ENCODE data around the gene COQ10B.
A peak's percentile ranks its signal among the peaks of the same experiment; 100 is the strongest.
"Not testable (repeated sequence)": the region's sequence is repeated elsewhere in the genome, so short reads cannot be mapped to it uniquely, and the experiment has no call there.

The COQ10B gene

DNA sequence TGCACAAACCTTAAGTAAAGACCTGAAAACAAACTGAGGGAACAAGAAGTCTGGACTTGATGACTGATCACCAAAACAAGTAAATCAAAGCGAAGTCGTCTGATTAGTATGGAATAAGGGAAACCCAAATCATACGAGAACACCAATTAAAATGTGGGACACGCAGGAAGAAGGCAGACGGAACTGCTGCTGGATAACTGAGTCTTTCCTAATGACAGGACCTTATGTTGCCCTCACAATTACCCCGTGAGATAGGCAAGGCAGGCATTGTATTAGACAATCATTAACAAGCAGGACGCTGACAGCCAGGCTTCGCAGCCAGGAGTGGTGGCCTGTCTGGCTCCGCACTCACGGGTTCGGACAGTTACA, 614 bp upstream of the COQ10B start:
- DNase-seq, result no peak

DNA sequence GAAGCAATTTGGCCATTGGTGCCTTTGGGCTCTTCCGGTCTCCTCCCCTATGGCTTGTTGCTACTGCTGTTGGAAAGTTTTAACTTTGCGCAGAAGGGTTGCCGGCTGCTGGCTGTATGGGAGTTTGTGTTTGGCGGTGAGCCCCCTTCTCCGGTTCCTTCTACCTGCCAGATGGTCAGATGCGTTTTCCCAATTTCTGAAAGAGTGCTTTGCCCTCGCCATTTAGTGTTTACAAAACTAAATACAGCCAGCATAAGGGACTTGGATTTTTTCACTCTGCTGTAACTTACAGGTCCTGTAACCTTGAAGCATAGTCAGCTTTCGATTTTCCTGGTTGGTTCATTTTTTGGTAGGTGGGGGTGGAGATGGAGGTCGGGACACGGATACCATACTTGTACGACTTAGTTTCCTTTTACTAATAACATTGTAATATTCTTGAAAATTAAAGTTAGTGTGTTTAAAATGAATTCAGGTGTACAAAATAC, 604 bp downstream of the COQ10B start:
- no peak for DNase-seq

DNA sequence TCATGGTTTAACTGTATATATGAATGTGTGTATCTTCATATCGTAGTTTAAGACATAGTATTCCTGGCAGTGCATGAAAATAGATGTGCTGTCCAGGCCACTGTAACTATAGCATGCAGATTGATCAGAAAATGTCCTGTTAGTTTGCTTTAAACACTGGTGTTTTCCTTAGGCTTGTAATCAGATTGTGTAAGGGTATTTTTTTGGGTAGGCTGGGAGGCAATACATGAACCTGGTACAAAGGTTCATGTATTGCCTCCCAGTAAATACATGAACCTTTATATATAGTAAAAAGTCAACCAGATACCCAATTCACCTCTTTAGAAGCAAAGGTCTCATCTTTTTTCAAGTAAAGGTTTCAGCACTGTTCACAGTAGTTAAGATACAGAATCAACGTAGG, 1.6 kb downstream of the COQ10B start:
- no peak for DNase-seq

DNA sequence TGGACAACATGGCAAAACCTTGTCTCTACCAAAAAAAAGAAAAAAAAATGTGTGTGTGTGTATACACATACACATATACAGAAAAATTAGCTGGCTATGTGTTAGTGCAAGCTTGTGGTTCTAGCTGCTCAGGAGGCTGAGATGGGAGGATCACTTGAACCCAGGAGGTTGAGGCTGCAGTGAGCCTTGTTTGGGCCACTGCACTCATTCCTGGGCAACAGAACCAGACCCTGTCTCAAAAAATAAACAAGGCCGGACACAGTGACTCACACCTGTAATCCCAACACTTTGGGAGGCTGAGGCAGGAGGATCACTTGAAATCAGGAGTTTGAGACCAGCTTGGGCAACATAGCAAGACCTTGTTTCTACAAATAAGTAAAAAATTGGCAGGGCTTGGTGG, 2.1 kb downstream of the COQ10B start:
- DNase-seq, result no peak

DNA sequence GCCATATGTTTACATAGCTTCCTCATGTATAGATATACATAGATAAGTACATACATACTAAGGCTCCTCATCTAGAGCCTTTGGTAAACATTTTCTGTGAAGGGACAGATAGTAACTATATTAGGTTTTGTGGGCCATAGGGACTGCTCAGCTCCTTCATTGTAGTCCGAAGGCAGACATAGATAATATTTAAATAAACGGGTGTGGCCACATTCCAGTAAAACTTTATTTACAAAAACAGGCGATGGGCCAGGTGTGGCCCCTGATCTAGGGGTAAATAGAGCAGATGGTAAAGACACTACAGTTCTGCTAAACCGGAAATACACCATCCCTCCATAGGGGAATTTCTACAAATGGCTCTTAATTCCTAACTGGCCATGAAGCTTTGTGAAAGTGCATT, 7.3 kb downstream of the COQ10B start:
- no peak for DNase-seq

DNA sequence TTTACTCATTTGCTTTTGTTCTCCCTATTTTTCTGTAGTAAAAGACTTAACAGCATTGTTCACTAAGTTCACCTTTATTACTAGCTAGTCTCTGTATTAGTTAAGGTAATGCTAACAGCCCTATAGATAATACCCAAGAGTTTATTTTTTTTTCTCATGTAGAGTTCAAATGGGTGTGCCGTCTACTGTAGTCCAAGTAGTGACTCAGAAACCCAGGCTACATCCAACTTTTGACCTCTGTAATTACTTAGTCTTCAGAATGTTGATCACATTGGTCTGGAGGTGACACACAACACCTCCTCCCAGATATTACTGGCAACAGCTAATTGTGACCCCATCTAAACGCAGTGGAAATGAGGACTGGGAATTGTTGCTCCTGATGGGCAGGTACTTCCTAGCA, 7.7 kb downstream of the COQ10B start:
- DNase-seq, result no peak

DNA sequence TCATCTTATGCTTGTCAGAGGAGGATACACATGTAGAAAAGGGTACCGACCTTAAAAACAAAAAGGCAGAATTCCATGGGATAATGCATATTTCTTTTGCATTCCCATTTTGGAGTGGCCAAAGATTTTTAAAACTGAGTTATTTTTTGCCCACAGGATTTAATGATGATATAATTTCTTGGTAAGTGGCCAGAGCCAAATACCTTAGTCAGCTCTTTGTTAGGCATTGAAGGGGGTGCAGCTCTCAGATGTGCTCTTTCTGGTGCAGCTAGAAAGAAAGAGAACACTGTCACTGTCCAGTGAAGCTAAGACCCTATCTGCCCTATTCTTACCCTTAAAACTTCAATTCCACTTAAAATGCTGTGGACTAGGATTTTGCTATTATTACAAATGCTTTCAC, 10.8 kb downstream of the COQ10B start:
- DNase-seq, result no peak

DNA sequence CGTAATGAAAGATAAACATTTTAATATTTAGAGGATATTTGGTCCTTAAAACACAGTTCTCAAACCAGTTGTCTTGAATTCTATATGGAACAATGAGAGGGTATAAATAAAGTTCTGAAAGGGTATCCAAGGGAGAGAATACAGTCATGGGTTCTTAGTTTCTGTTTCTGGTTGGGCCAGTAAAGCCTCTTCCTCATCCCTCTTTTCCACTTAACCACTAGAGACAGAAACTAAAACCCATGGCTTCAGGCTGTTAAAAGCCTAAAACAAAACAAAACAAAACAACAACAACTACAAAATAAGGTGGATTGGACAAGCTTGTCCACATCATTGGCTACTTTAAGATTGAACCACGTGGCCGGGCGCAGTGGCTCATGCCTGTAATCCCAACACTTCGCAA, 18.8 kb downstream of the COQ10B start:
- DNase-seq, result no peak

DNA sequence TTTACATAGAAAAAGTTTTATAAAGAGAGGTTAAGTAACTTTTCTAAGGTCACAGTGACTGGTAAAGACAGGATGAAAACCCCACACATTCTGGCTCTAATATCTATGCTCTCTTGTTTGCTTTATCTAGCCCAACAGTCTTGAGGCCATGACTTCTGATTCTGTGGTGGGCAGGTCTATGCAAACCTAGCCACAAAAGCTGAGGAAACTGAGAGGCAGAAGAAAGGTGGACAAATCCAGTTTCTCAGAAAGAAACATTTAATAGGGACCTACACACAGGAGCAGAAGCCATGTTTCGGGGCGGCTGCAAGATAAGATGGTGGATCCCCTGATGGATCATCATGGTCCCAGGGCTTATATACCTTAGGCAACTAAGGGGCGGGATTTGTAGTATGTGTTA, 24.4 kb downstream of the COQ10B start:
- no peak for DNase-seq

DNA sequence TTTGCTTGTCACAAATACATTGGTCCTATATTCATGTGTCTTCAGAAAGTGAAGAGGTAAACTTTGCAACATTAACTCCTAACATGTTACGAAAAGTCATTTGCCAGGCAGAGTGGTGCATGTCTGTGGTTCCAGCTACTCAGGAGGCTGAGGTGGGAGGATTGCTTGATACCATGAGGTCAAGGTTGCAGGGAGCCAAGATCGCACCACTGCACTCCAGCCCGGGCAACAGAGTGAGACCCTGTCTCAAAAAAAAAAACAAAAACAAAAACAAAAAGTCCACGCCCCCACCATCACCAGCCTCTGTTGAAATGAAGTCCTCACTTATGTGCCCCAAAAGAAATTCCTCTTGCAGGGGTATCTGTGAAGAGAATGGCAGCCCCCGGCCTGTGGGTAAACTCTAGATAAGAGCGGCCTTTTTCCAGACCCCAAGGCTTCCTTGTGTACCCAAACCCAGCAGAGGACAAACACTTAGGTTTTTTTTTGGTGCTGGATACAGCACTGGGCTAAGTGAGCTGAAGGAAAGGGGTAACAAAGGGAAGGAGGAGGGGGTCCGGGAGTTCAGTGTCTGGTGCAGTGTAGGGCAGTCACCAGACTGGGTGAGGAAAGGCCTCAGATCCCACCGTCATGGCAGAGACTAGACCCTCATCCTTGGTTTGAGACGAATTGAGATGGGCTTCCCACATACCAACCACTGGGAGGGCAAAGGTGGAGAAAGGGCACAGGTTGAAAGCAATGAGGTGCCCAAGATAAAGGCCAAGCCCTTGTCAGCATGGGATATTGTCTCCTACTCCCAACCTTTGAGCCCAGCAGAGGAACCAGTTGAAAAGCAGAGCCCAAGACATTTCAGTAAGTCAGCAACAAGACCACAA, 27.0 kb downstream of the COQ10B start:
- DNase-seq, result no peak

DNA sequence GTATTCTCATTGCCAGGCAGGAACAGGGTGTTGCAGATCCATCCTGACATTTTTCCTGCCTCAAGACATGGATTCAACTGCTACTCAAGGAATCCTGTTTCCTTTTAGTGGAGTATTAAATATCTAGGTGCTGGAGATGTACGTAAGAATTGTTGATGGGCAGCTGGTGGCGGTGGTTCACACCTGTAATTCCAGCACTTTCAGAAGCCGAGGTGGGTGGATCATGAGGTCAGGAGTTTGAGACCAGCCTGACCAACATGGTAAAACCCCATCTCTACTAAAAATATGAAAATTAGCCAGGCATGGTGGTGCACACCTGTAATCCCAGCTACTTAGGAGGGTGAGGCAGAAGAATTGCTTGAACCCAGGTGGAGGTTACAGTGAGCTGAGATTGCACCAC, 30.9 kb downstream of the COQ10B start:
- DNase-seq, result not testable (repeated sequence)

DNA sequence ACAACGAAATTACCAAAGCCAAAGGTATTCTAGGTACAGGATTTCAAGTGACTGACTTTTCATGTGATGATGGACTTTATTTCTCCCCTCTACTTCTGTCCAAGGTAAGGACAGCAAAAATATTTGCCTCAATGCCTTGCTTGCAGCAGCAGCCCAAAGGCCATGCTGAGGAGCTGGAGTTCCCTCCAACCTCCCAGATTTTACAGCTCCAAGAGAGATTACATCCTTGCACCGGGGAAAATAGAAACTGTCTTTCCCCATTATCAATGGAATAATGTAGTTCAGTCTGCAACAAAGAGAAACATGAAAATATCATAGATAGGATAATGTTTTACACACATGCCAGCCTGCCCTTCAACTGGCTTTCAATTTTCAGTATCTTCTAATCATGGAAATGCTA, 32.8 kb downstream of the COQ10B start:
- DNase-seq, result no peak

DNA sequence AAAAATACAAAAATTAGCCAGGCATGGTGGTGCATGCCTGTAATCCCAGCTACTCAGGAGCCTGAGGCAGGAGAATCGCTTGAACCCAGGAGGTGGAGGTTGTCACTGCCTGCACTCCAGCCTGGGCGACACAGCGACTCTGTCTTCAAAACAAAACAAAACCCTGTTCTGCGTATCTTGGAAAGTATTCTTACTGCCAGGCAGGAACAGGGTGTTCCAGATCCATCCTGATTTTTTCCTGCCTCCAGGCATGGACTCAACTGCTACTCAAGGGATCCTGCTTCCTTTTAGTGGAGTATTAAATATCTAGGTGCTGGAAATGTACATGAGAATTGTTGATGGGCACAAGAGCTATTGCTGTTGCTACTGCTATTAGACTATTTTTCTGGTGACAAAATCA, 34.0 kb downstream of the COQ10B start:
- no peak for DNase-seq

DNA sequence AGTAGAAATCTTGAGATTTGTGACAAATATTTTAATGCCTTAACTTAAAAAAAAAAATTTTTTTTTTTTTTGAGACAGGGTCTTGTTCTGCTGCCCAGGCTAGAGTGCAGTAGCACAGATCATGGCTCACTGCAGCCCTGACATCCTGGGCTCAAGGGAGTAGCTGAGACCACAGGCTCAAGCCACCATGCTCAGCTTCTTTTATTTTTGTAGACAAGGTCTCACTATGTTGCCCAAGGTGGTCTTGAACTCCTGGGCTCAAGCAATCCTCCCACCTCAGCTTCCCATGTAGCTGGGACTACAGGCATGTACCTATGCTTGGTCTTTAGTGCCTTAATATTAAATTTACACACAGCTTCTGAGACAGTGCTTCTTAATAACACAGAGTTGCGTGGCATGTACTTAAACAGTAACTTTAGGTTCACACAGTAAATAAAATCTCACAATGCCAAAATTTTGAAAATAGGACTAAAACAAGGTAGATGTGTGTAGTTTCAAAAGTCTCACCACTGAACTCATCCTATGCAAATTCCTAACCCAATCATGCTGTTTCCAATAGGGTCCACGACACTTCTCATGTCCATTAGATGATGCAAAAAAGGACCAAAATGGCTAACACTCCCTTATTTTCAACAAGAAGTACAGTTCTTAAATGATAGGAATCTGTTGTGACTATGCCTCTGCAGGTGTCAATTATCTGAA, 42.2 kb downstream of the COQ10B start:
- DNase-seq, result no peak

DNA sequence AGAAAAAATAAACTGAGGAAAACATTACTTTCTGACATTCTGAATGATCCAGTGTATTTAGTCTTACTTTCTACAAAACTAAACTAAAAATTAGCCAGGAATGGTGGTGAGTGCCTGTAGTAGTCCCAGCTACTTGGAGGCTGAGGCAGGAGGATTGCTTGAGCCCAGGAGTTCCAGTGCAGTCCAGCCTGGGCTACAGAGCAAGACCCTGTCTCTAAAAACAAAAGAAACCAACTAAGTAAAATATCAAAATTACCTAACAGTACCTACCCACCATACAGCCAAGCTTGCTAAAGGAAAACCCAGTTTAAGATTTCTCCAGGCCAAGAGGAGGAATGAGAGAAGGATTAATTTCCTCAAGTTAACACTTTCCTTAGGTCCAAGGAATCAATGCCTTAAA, 43.3 kb downstream of the COQ10B start:
- no peak for DNase-seq

DNA sequence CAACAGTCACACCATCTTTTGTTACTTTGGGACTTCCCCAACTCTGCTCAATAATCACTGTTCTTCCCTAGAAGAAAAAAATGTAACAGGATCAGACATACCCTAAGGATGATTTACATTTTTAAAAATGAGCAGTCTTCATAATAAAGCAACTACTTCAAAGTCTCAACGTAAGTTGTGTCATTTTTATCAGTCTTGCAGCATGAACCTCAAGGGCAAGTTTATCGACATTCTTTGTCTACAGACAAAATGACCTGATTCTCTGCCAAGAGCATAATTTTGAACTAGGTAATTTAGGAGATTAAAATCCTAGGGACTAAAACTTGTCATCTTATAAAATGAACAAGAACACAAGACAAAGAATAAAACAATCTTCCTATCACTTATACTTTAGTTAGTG, 44.0 kb downstream of the COQ10B start:
- DNase-seq, result no peak

DNA sequence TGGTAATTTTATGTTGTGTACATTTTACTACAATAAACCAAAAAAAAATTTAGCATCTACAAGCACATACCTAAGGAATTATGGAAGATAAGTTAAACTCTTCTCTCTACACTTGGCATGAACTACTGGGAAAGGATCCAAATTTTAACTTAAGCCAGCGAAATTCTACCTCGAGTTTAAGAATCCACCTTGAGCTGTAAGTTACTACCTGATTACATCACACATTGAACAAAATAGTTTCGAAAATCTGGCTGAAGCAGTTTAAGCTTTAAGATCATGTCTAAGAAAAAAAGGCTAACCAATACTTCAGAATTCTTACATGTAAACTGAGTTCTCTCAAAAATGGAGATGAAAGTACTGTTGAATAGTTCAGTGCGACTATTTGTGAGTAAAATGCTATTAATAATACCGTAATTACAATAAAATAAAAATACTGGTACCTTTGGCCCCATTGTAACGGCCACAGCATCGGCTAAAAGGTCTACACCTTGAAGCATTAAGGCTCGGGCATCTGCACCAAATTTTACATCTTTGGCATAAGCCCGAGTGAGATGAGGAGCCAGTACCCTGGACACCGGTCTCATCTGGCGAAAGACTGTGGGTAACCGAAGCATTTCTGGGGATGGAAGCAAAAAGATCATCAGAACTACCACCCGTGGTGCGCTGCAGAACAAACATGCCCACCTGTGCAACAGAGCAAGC, 45.0 kb downstream of the COQ10B start:
- no peak for DNase-seq

DNA sequence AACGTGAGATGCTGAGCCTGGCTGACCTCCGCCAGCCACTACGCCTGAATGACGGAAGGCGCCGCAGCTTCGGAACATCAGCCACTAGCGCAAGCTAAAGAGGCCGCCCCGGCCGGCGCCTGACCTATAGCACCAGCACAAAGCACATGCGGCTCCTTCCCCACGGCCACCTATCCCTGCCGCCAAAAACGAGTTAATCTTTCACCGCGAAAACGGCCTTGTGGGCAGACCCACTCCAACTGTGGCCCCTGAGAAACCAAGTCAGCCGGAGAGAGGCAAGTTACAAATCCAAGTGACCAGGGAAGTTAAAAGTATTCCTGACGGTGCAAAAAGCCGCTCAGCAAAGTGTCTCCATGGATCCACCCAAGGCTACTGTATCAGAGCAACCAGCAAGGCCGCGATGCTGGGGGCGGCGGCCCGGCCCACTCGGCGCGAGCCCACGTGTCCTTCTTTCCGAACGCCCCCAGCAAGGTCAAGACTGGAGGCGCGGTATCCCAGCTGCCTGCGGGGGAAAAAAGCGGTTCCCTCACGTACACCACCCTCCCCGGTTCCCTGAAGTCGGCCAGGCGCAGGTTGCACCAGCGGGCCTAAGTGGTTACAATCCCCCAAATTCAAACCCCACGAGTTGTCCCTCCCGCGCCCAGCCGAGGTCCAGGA, 45.7 kb downstream of the COQ10B start:
- peak; percentile 34 to 35 for DNase-seq

DNA sequence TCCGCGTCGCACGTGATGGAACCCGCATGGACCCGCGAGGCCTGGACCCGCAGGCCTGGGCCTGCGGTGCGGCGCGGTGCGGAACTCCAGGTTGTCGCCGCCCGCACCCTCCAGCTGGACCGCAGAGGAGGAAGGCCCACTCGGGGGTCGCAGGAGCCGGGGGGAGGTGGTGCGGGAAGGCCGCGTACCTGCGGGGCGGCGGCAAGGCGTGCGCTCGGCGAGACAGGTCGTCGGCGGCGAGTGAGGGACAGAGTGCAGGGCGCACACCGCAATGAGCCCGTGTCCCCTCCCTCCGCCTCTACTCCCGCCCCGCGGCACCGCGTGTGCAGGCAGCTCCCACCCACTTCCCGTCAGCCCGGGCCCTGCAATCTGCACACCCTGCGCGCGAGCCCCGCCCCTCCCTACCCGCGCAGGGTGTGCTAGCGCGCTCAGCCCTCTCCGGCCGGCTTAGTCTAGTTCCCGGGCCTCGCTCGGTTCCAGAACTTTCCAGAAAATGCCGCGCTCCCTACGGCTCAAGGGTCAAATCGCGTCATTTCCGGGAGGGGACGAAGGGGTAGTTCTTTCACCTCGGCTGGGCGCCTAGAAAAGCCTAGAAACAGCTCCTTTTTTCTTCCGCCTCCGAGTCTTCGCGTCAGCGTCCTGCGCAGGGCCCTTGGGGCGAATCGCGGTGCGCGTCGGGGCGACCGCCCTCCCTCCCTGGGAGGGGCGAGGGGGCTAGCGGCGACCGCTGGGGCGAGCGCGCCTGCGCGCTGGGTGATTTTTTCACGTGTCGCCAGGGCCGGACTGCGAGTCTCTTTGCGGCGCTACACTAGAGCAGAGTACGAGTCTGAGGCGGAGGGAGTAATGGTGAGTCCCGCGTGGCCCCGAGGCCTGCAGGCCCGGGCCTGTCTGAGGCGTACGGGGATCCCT, 46.5 kb downstream of the COQ10B start, which contains the start of the genes HSPD1 and HSPE1:
TSS of gene HSPD1 (minus strand) at position 247 of the 909 bp plus-strand sequence. CDS start 992 bp downstream, outside the sequence.
TSS of gene HSPE1 (plus strand) at position 786 of the 909 bp plus-strand sequence. CDS start at position 844, 58 bp downstream.
- peak; percentile 92 to 95 for DNase-seq

DNA sequence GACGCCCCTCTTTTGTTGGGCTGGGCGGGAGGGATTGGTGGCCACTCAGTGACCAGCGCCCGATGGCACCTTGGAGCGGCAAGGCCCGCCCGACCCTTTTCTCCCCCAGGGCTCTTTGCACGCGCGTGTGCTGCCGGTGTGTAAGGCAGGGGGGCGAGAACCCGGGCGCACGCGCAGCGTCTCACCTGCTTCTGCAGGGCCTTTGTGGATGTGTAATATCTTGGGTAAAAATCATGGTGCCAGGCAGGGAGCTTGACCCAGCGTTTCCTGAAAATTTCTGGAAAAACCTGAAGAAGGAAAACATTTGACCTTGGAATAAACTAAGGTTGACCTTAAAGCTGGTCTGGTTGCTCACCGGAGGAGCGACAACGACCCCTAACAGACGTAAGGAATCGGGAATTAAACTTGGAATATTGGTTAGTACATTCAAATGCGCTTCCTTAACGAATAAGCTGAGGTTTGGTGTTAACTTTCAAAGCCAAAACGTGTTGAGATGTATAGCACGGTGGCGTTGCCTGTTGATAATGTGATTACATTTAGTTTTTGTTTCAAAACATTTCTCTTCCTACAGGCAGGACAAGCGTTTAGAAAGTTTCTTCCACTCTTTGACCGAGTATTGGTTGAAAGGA, 47.3 kb downstream of the COQ10B start:
- no peak for DNase-seq

DNA sequence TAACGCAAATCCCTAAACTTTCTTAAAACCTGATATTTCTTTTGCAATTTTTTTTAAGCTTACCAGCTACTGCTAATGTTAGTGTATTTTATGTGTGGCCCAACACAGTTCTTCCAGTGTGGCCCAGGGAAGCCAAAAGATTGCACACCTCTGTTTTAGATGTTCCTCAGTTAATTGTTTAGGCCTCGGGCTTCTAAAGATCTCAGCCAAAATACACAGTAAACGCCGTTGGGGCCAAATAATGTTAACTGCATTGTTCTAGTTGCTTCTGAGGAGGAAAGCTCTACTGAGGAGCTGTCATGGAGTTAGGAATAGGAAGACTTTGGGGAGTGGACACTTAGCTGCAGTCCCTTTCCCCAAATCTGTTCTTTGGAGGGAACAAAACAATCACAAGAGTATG, 48.8 kb downstream of the COQ10B start:
- no peak for DNase-seq
